HuH-7.5 (cell line): Measurements from ENCODE around the gene ELF2.
"Not testable (repeated sequence)": the region's sequence is repeated elsewhere in the genome, so short reads cannot be mapped to it uniquely, and the experiment has no call there.

Experiments
- DNase-seq: peaks from one replicate; pipeline ENCODE4 v3.0.0; 2011; ENCODE audit warnings: low spot score

Gene ELF2

GRCh38 chr4:139076016-139076744, 100.8 kb downstream of the ELF2 start:
- DNase-seq = no peak

GRCh38 chr4:139060591-139060990, 116.4 kb downstream of the ELF2 start:
- DNase-seq = no peak

GRCh38 chr4:139059026-139059425, 118.0 kb downstream of the ELF2 start:
- not testable (repeated sequence) for DNase-seq

GRCh38 chr4:139054791-139055505, 122.1 kb downstream of the ELF2 start:
- no peak for DNase-seq

GRCh38 chr4:139053909-139054308, 123.1 kb downstream of the ELF2 start:
- no peak for DNase-seq

- DNase-seq = no peak
These were observed 126.6 kb downstream of the ELF2 start for GRCh38 chr4:139050446-139050845.

- DNase-seq = no peak
These were observed 129.0 kb downstream of the ELF2 start for GRCh38 chr4:139048026-139048425.

- no peak for DNase-seq
These were observed 132.7 kb downstream of the ELF2 start for GRCh38 chr4:139044291-139044690.

GRCh38 chr4:139042981-139043460, 134.0 kb downstream of the ELF2 start:
- DNase-seq = no peak

- DNase-seq = no peak
These were observed 138.1 kb downstream of the ELF2 start for GRCh38 chr4:139038874-139039443.

GRCh38 chr4:139036885-139037284, 140.1 kb downstream of the ELF2 start:
- DNase-seq = no peak

- DNase-seq = no peak
These were observed 141.4 kb downstream of the ELF2 start for GRCh38 chr4:139035650-139036049.

- peak; percentile 46 for DNase-seq
These were observed 146.3 kb downstream of the ELF2 start for GRCh38 chr4:139030614-139031235.

GRCh38 chr4:139029866-139030363, 147.1 kb downstream of the ELF2 start:
- DNase-seq = not testable (repeated sequence)

GRCh38 chr4:139028191-139028661, 148.8 kb downstream of the ELF2 start:
- no peak for DNase-seq

GRCh38 chr4:139027776-139028175, 149.2 kb downstream of the ELF2 start:
- no peak for DNase-seq

- DNase-seq = no peak
These were observed 151.2 kb downstream of the ELF2 start for GRCh38 chr4:139025841-139026240.

GRCh38 chr4:139024686-139025085, 152.3 kb downstream of the ELF2 start:
- DNase-seq = no peak

- DNase-seq = no peak
These were observed 154.2 kb downstream of the ELF2 start for GRCh38 chr4:139022835-139023234.

GRCh38 chr4:139021071-139021470, 155.9 kb downstream of the ELF2 start:
- not testable (repeated sequence) for DNase-seq

- DNase-seq = no peak
These were observed 156.6 kb downstream of the ELF2 start for GRCh38 chr4:139020384-139020783.
